Astrocyte of the spinal cord (primary cell): ENCODE measurements around the gene THSD7A.
A peak's percentile ranks its signal among the peaks of the same experiment; 100 is the strongest.

Experiments
- DNase-seq: peaks from one replicate; pipeline ENCODE4 v3.0.0; 2011; ENCODE audit warnings: low read depth, low spot score
- H3K4me3 ChIP-seq: 2 replicates; pipeline ENCODE4 v1.5.1; 2011; ENCODE audit warnings: low read depth, mild to moderate bottlenecking, low read length, moderate library complexity
- in situ Hi-C: cut with HindIII; loops from 2 replicates; pipeline ENCODE4 v1.10.0; 2017; ENCODE audit warnings: low sequenced_read_pairs
- TF ChIP-seq, protein P1 (sequence below): IDR thresholded peaks from 2 replicates; pipeline ENCODE4 v1.5.1; 2012; ENCODE audit warnings: low read depth, mild to moderate bottlenecking, low read length, inconsistent platforms

The THSD7A gene

GRCh38 chr7:11548532-11548931 is 283.5 kb downstream of the THSD7A start:
- H3K4me3 ChIP-seq = no peak overlapping the region
- in situ Hi-C loops = no loop called here
- peak; percentile 10 for DNase-seq
- TF ChIP-seq, protein P1, sequence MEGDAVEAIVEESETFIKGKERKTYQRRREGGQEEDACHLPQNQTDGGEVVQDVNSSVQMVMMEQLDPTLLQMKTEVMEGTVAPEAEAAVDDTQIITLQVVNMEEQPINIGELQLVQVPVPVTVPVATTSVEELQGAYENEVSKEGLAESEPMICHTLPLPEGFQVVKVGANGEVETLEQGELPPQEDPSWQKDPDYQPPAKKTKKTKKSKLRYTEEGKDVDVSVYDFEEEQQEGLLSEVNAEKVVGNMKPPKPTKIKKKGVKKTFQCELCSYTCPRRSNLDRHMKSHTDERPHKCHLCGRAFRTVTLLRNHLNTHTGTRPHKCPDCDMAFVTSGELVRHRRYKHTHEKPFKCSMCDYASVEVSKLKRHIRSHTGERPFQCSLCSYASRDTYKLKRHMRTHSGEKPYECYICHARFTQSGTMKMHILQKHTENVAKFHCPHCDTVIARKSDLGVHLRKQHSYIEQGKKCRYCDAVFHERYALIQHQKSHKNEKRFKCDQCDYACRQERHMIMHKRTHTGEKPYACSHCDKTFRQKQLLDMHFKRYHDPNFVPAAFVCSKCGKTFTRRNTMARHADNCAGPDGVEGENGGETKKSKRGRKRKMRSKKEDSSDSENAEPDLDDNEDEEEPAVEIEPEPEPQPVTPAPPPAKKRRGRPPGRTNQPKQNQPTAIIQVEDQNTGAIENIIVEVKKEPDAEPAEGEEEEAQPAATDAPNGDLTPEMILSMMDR = no peak

DNA sequence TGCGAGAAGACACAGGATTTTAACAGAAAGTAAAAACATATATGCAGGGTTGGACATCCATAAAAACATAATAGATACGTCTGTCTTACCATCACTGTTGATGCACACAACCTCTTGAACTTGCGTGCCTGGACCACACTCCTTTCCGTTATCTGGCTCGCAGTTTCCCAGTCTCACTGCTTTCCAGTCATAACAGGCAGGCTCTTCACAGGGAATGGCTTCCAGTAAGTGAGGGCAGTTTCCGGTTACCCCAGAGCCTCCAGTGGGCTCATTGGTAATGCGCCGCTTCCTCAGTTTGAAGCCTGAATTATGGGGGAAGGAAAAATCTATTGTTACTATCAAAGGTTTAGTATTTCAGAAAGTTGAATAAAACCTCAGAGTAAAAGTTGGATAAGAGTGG is 290.7 kb downstream of the THSD7A start:
- in situ Hi-C loops = no loop called here
- TF ChIP-seq, protein P1 = no peak
- no peak for DNase-seq
- no peak overlapping the region for H3K4me3 ChIP-seq

GRCh38 chr7:11540271-11540761 is 291.7 kb downstream of the THSD7A start:
- peak; percentile 52 for DNase-seq
- no peak overlapping the region for H3K4me3 ChIP-seq
- in situ Hi-C loops = no loop called here
- TF ChIP-seq, protein P1 = no peak

DNA sequence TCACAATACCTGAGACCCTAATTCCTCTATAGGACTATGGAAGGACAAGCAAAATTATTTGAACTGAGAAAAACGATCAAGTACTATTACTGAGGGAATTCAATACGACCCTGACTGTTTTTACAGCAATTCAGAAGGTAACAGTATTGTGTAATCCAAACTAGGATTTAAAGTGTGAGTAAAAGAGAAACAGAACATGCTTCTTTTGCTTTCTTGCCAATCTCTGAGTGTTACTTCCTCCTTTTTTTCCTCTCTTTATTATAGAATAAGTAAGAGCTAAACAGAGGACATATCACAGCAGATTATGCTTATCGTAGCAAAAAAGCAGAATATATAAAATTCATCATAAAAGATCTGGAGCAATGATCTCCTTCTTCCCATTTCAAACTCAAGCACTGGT is 292.1 kb downstream of the THSD7A start:
- TF ChIP-seq, protein P1 = no peak
- in situ Hi-C loops = no loop called here
- no peak overlapping the region for H3K4me3 ChIP-seq
- DNase-seq = no peak

DNA sequence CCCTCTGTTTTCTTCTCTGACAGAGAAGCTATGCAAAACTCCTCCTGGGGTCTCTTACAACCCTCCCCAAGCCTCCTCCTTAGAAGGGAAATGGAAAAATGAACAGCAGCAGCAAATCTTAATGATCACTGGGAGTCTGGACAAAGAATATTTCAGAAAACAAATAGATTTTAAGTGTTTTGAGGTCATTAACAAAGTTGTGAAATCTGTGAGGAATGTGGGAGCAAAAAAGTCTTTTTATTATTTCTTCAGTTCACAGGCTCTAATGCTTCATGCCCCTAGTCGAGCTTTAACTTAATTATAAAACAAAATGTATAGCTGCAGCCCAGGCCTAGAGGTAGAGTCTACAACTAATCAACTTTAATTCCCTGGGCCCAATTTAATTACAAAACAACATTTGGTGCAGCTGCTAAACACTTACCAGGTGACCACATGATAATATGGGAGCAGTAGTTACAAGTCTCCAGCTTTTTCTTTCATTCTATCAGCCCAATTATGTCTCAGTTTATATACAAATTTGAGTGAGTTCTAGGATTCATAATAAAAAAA is 293.2 kb downstream of the THSD7A start:
- TF ChIP-seq, protein P1 = no peak
- H3K4me3 ChIP-seq = no peak overlapping the region
- in situ Hi-C loops = no loop called here
- no peak for DNase-seq

DNA sequence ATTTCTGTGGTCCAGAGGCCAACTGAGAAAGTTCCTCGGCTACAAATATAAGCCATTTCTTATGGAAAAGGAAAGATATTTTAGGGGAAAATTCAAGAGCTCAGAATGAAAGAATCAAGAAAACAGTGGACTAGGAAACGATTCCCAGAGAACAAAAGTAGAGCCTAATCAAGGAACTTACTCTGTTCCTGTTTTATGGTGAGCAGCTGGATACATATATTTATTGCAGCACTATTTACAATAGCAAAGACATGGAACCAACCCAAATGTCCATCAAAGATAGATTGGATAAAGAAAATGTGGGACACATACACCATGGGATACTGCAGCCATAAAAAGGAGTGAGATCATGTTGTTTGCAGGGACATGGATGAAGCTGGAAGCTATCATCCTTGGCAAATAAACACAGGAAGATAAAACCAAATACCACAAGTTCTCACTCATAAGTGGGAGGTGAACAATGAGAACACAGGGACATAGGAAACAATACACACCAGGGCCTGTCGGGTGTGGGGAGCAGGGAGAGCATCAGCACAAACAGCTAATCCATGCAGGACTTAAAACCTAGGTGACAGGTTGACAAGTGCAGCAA is 298.7 kb downstream of the THSD7A start:
- TF ChIP-seq, protein P1 = no peak
- in situ Hi-C loops = no loop called here
- no peak overlapping the region for H3K4me3 ChIP-seq
- DNase-seq = no peak
